NCI-H128 (cell line): ENCODE measurements around the gene HOXC10.

Source experiments
- DNase-seq: peaks from one replicate; lab custom pipeline; 2025; ENCODE audit not compliant: unreplicated experiment; lab: John Stamatoyannopoulos, UW

The HOXC10 gene

GRCh38 chr12:53976823-53977595, 7.9 kb upstream of the HOXC10 start:
- DNase-seq, result no peak

GRCh38 chr12:53977596-53978445, 7.1 kb upstream of the HOXC10 start:
- no peak for DNase-seq

GRCh38 chr12:53978477-53979356, 6.2 kb upstream of the HOXC10 start:
- DNase-seq, result no peak

GRCh38 chr12:53980104-53980801, 4.7 kb upstream of the HOXC10 start:
- no peak for DNase-seq

- no peak for DNase-seq
These were observed 4.0 kb upstream of the HOXC10 start for GRCh38 chr12:53980802-53981496.

- DNase-seq, result no peak
These were observed 3.0 kb upstream of the HOXC10 start for GRCh38 chr12:53981634-53982565.

- no peak for DNase-seq
These were observed 2.0 kb upstream of the HOXC10 start for GRCh38 chr12:53982648-53983567.

GRCh38 chr12:53983568-53983949, 1.4 kb upstream of the HOXC10 start:
- DNase-seq, result no peak

GRCh38 chr12:53983950-53984572, 885 bp upstream of the HOXC10 start:
- no peak for DNase-seq

GRCh38 chr12:53985692-53985993, 697 bp downstream of the HOXC10 start:
- DNase-seq, result no peak

GRCh38 chr12:53985994-53986685, 1.2 kb downstream of the HOXC10 start:
- DNase-seq, result no peak

GRCh38 chr12:53986686-53987483, 1.9 kb downstream of the HOXC10 start:
- DNase-seq, result no peak

GRCh38 chr12:53987787-53988230, 2.9 kb downstream of the HOXC10 start:
- DNase-seq, result no peak

- DNase-seq, result no peak
These were observed 3.7 kb downstream of the HOXC10 start for GRCh38 chr12:53988541-53989226.

GRCh38 chr12:53989227-53990113, 4.5 kb downstream of the HOXC10 start:
- no peak for DNase-seq
